ENCODE results near the gene QPCT. TPM values are rescaled to one million over a fixed set of nuclear protein-coding genes. Genes with fewer than 3 reads are reported as not detected.

QPCT gene
- total and polyA plus RNA-seq, 2 donors from 2014 or later: 10.4 to 16.6 TPM

DNA sequence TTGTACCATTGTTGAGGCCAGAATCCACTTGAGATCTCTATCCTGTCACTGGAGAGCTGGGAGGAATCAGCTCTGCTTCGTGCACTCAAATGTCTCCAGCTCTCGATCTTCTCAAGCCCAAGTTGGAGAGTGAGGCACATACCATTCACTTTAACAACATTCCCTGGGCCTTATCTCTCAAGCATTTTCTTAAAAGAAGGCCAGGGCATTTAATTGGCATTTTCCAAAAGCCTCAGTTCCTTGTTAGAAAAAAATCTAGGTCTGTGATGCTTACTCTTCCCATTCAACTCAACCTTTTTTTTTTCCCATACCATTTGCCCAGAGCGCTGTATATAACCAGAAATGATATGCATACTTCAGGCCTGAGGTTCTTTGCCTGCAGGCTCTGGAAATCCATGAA is 10.1 kb downstream of the QPCT start:
- no peak for FAIRE-seq

DNA sequence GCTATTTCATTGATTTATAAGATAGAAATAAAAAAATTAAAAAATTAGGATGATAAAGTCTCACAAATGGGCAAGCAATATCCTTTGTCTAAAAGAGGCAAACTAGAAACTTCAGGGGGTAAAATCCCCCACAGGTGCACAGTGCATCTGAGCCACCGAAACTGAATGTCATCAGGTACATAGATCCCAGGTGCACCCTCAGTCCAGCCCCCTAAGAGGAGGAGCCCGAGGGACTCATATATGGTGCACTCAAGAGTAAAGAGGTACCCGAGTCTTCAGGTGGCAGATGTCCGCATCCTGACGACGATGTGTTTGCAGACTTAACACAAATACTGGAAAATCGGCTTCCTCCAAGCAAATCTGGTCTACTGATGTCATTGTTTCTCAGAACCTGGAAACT is 11.3 kb downstream of the QPCT start:
- H3K27ac ChIP-seq (ENCODE audit: low read depth in 2 of 2, low read length in 2 of 2): no peak overlapping the region
- no peak for DNase-seq
- H3K9me3 ChIP-seq (ENCODE audit: control insufficient read depth in 2 of 3, insufficient read depth in 1 of 3, low read length in 3 of 3): no peaks in the 10 kb centered on the region
- peaks cover 0 to 3% (median 0%) of the 10 kb centered on the region in 3 donors for H3K4me1 ChIP-seq (ENCODE audit: control insufficient read depth in 2 of 3, insufficient read depth in 2 of 3, low read depth in 1 of 3, low read length in 3 of 3)
- no peaks in the 10 kb centered on the region for H3K36me3 ChIP-seq (ENCODE audit: control insufficient read depth in 2 of 3, insufficient read depth in 3 of 3, low read length in 3 of 3)
- H3K4me3 ChIP-seq (ENCODE audit: low read length in 3 of 3): no peak overlapping the region
- intact Hi-C loops (cut with DNase I): no loop called here
- no peak overlapping the region for H3K9ac ChIP-seq (ENCODE audit: low read length in 3 of 3)
- H3K27me3 ChIP-seq (ENCODE audit: control insufficient read depth, insufficient read depth, low read length): no peaks in the 10 kb centered on the region
- TF ChIP-seq, protein P1, sequence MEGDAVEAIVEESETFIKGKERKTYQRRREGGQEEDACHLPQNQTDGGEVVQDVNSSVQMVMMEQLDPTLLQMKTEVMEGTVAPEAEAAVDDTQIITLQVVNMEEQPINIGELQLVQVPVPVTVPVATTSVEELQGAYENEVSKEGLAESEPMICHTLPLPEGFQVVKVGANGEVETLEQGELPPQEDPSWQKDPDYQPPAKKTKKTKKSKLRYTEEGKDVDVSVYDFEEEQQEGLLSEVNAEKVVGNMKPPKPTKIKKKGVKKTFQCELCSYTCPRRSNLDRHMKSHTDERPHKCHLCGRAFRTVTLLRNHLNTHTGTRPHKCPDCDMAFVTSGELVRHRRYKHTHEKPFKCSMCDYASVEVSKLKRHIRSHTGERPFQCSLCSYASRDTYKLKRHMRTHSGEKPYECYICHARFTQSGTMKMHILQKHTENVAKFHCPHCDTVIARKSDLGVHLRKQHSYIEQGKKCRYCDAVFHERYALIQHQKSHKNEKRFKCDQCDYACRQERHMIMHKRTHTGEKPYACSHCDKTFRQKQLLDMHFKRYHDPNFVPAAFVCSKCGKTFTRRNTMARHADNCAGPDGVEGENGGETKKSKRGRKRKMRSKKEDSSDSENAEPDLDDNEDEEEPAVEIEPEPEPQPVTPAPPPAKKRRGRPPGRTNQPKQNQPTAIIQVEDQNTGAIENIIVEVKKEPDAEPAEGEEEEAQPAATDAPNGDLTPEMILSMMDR (IDR thresholded peaks at IDR 0.05; ENCODE audit: borderline replicate concordance, extremely low read depth, insufficient read depth): no peak
- FAIRE-seq: no peak

More for the DNA sequence above, 10.1 kb downstream of the QPCT start:
- H3K27ac ChIP-seq (ENCODE audit: low read depth in 2 of 2, low read length in 2 of 2): no peak overlapping the region
- no peaks in the 10 kb centered on the region for H3K27me3 ChIP-seq (ENCODE audit: control insufficient read depth, insufficient read depth, low read length)
- intact Hi-C loops (cut with DNase I): no loop called here
- DNase-seq: no peak
- TF ChIP-seq, protein P1 (IDR thresholded peaks at IDR 0.05; ENCODE audit: borderline replicate concordance, extremely low read depth, insufficient read depth): no peak
- no peaks in the 10 kb centered on the region for H3K9me3 ChIP-seq (ENCODE audit: control insufficient read depth in 2 of 3, insufficient read depth in 1 of 3, low read length in 3 of 3)
- no peaks in the 10 kb centered on the region for H3K36me3 ChIP-seq (ENCODE audit: control insufficient read depth in 2 of 3, insufficient read depth in 3 of 3, low read length in 3 of 3)
- H3K9ac ChIP-seq (ENCODE audit: low read length in 3 of 3): no peak overlapping the region
- no peak overlapping the region for H3K4me3 ChIP-seq (ENCODE audit: low read length in 3 of 3)
- peaks cover 0 to 11% (median 11%) of the 10 kb centered on the region in 3 donors for H3K4me1 ChIP-seq (ENCODE audit: control insufficient read depth in 2 of 3, insufficient read depth in 2 of 3, low read depth in 1 of 3, low read length in 3 of 3)

DNA sequence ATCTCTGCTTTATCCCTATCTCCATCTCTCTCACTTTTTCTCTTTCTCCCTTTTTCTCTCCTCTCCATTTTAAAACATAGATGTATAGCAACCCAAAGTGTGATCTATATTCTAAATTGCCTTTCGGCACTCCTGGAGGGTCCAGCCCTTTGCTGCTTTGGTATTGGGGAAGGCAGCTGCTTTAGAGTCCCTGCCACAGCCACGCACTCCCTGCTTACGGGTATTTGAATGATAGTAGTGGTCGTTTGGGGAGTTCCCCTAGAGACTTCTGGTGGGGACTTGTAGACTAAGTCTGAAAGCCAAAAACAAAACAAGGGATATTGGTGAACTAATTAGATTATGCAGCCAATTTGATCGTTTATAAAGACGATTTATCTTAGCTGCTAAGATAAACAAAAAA is 11.9 kb downstream of the QPCT start:
- H3K27ac ChIP-seq (ENCODE audit: low read depth in 2 of 2, low read length in 2 of 2): no peak overlapping the region
- no peak for FAIRE-seq
- H3K4me3 ChIP-seq (ENCODE audit: low read length in 3 of 3): no peak overlapping the region
- H3K27me3 ChIP-seq (ENCODE audit: control insufficient read depth, insufficient read depth, low read length): no peaks in the 10 kb centered on the region
- H3K9me3 ChIP-seq (ENCODE audit: control insufficient read depth in 2 of 3, insufficient read depth in 1 of 3, low read length in 3 of 3): no peaks in the 10 kb centered on the region
- H3K4me1 ChIP-seq (ENCODE audit: control insufficient read depth in 2 of 3, insufficient read depth in 2 of 3, low read depth in 1 of 3, low read length in 3 of 3): no peaks in the 10 kb centered on the region
- no peaks in the 10 kb centered on the region for H3K36me3 ChIP-seq (ENCODE audit: control insufficient read depth in 2 of 3, insufficient read depth in 3 of 3, low read length in 3 of 3)
- no peak overlapping the region for H3K9ac ChIP-seq (ENCODE audit: low read length in 3 of 3)
- TF ChIP-seq, protein P1 (IDR thresholded peaks at IDR 0.05; ENCODE audit: borderline replicate concordance, extremely low read depth, insufficient read depth): no peak
- intact Hi-C loops (cut with DNase I): no loop called here
- DNase-seq: no peak

DNA sequence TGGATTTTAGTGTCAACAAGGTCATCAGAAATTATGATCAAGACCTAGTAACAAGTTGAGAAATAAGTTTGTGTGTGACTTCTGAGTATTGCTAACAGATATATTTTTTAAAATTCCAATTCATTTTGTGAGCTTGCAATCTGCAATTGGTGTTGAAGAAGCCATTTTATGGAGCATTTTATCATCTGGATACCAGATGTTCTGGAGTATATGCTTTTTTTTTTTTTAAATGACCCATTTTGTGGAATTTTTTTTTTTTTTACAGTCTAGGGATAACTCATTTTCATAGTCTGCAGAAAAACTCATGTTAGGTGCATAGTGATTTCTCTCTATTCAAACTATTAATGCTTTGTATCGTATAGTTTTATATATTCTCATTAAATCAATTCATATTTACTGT is 12.6 kb downstream of the QPCT start:
- DNase-seq: no peak
- intact Hi-C loops (cut with DNase I): no loop called here
- no peak overlapping the region for H3K4me3 ChIP-seq (ENCODE audit: low read length in 3 of 3)
- H3K36me3 ChIP-seq (ENCODE audit: control insufficient read depth in 2 of 3, insufficient read depth in 3 of 3, low read length in 3 of 3): no peaks in the 10 kb centered on the region
- TF ChIP-seq, protein P1 (IDR thresholded peaks at IDR 0.05; ENCODE audit: borderline replicate concordance, extremely low read depth, insufficient read depth): no peak
- H3K4me1 ChIP-seq (ENCODE audit: control insufficient read depth in 2 of 3, insufficient read depth in 2 of 3, low read depth in 1 of 3, low read length in 3 of 3): no peaks in the 10 kb centered on the region
- no peaks in the 10 kb centered on the region for H3K27me3 ChIP-seq (ENCODE audit: control insufficient read depth, insufficient read depth, low read length)
- H3K9ac ChIP-seq (ENCODE audit: low read length in 3 of 3): no peak overlapping the region
- FAIRE-seq: no peak
- H3K9me3 ChIP-seq (ENCODE audit: control insufficient read depth in 2 of 3, insufficient read depth in 1 of 3, low read length in 3 of 3): no peaks in the 10 kb centered on the region
- H3K27ac ChIP-seq (ENCODE audit: low read depth in 2 of 2, low read length in 2 of 2): no peak overlapping the region
